Left ventricle myocardium inferior (tissue), 1 donor: ENCODE measurements around the gene PIK3R3. TPM values are rescaled to one million over a fixed set of nuclear protein-coding genes. Genes with fewer than 3 reads are reported as not detected.

Experiments used
- DNase-seq: peaks from one replicate; pipeline ENCODE4 v3.0.0-alpha.2; 2020
- H3K27ac ChIP-seq: fragments of 200-600 bp; replicated peaks from 2 replicates; pipeline ENCODE4 v1.8.0; 2021
- H3K27me3 ChIP-seq: fragments of 200-600 bp; 2 replicates; pipeline ENCODE4 v1.8.0; 2021; ENCODE audit warnings: low read depth
- H3K36me3 ChIP-seq: fragments of 200-600 bp; 2 replicates; pipeline ENCODE4 v1.8.0; 2021
- H3K4me1 ChIP-seq: fragments of 200-600 bp; 2 replicates; pipeline ENCODE4 v1.8.0; 2021
- H3K4me3 ChIP-seq: fragments of 200-600 bp; 2 replicates; pipeline ENCODE4 v1.8.0; 2021; ENCODE audit warnings: mild to moderate bottlenecking, moderate library complexity
- H3K9me3 ChIP-seq: fragments of 200-600 bp; replicated peaks from 2 replicates; pipeline ENCODE4 v1.8.0; 2021
- CTCF ChIP-seq: fragments of 200-600 bp; IDR thresholded peaks from 2 replicates; pipeline ENCODE4 v1.8.0; 2021; ENCODE audit warnings: antibody characterized with exemption, mild to moderate bottlenecking, borderline replicate concordance
- intact Hi-C: fragments of 100-400 bp; cut with micrococcal nuclease; formaldehyde crosslinking; loops from one replicate; pipeline ENCODE4 v1.11.0; 2022
- total RNA-seq: library from RNA; stranded (reverse); fragmentation: NEBNext Ultra II Directional; extraction: Animal tissue kit (Norgen Biotek cat#: 25700); gene quantifications from one replicate; pipeline ENCODE4 v1.2.1, GENCODE V29; 2021
- donor health status: DM: no; HTN: yes; CAD: no; lungs with severe emphysema.

Gene PIK3R3
- total RNA-seq, 1 donor from 2014 or later: 32.7 TPM

GRCh38 chr1:46081206-46081605, 51.2 kb downstream of the PIK3R3 start:
- Histone ChIP-seq H3K4me3 (no peak overlapping the region), H3K27ac (peak overlapping the region; percentile 56), H3K36me3 (peaks cover 17% of the 10 kb centered on the region), H3K4me1 (peaks cover 32% of the 10 kb centered on the region), H3K27me3 (no peaks in the 10 kb centered on the region), H3K9me3 (no peaks in the 10 kb centered on the region)
- intact Hi-C loops: no loop called here
- DNase-seq: peak; percentile 19
- no peak for TF ChIP-seq CTCF

- H3K27ac ChIP-seq: no peak overlapping the region
- no peak overlapping the region for H3K4me3 ChIP-seq
- TF ChIP-seq CTCF: no peak
- peaks cover 24% of the 10 kb centered on the region for H3K36me3 ChIP-seq
- intact Hi-C loops: no loop called here
- no peak for DNase-seq
- H3K9me3 ChIP-seq: no peaks in the 10 kb centered on the region
- peaks cover 29% of the 10 kb centered on the region for H3K4me1 ChIP-seq
- no peaks in the 10 kb centered on the region for H3K27me3 ChIP-seq
These were observed 52.2 kb downstream of the PIK3R3 start for GRCh38 chr1:46080257-46080656.

GRCh38 chr1:46077644-46078043, 54.8 kb downstream of the PIK3R3 start:
- Histone ChIP-seq H3K36me3 (peaks cover 35% of the 10 kb centered on the region), H3K9me3 (no peaks in the 10 kb centered on the region), H3K4me1 (peaks cover 14% of the 10 kb centered on the region), H3K27ac (no peak overlapping the region), H3K27me3 (no peaks in the 10 kb centered on the region), H3K4me3 (no peak overlapping the region)
- intact Hi-C loops: loop anchor here (10.0 kb wide), 1 partner anchor 47 kb away; no protein-coding TSS in a partner anchor
- no peak for TF ChIP-seq CTCF
- DNase-seq: no peak

GRCh38 chr1:46076343-46076742, 56.1 kb downstream of the PIK3R3 start:
- Histone ChIP-seq H3K4me1 (peaks cover 3% of the 10 kb centered on the region), H3K27me3 (no peaks in the 10 kb centered on the region), H3K27ac (no peak overlapping the region), H3K36me3 (peaks cover 35% of the 10 kb centered on the region), H3K4me3 (no peak overlapping the region), H3K9me3 (no peaks in the 10 kb centered on the region)
- DNase-seq: no peak
- no peak for TF ChIP-seq CTCF
- intact Hi-C loops: loop anchor here (10.0 kb wide), 1 partner anchor 48 kb away; no protein-coding TSS in a partner anchor

GRCh38 chr1:46072975-46073374, 59.5 kb downstream of the PIK3R3 start:
- DNase-seq: no peak
- Histone ChIP-seq H3K27me3 (no peaks in the 10 kb centered on the region), H3K4me1 (peaks cover 8% of the 10 kb centered on the region), H3K36me3 (peaks cover 49% of the 10 kb centered on the region), H3K27ac (no peak overlapping the region), H3K4me3 (no peak overlapping the region), H3K9me3 (no peaks in the 10 kb centered on the region)
- no peak for TF ChIP-seq CTCF
- intact Hi-C loops: loop anchor here (10.0 kb wide), 1 partner anchor 52 kb away; no protein-coding TSS in a partner anchor
